HL-60 (cell line): ENCODE results near the gene UBAC2.

Source experiments
- DNase-seq, 2 experiments: peaks; one replicate each; pipeline ENCODE4 v3.0.0-alpha.2; 2010 to 2020; ENCODE audit warnings: low read depth in 1 of 2, low spot score in 1 of 2
- H3K27ac ChIP-seq: fragments of 250-450 bp; sonication (Bioruptor Pico); replicated peaks from 2 replicates; pipeline ENCODE4 v1.5.1; 2020; ENCODE audit warnings: mild to moderate bottlenecking, moderate library complexity
- H3K27me3 ChIP-seq: fragments of 250-450 bp; sonication (Bioruptor Pico); 2 replicates; pipeline ENCODE4 v1.5.1; 2021; ENCODE audit warnings: mild to moderate bottlenecking, moderate library complexity; ENCODE audit not compliant: insufficient read depth, poor library complexity, severe bottlenecking
- H3K4me3 ChIP-seq: replicated peaks from 2 replicates; pipeline ENCODE4 v1.5.1; 2011; ENCODE audit warnings: mild to moderate bottlenecking, control low read depth, low read length; ENCODE audit not compliant: insufficient read depth
- GABPA ChIP-seq: IDR thresholded peaks from 2 replicates; pipeline ENCODE4 v1.6.1; 2012; ENCODE audit warnings: low read depth
- POLR2AphosphoS5 ChIP-seq: IDR thresholded peaks from 2 replicates; pipeline ENCODE4 v1.6.1; 2012; ENCODE audit warnings: low read depth
- SPI1 ChIP-seq: IDR thresholded peaks from 2 replicates; pipeline ENCODE4 v1.6.1; 2012; ENCODE audit warnings: low read depth, mild to moderate bottlenecking, borderline replicate concordance
- TF ChIP-seq, protein P1 (sequence below): IDR thresholded peaks from one replicate; pipeline ENCODE4 v1.5.1; 2011; ENCODE audit warnings: low read length, control low read depth, inconsistent platforms; ENCODE audit not compliant: insufficient read depth
- TF ChIP-seq, protein P2 (sequence below): IDR thresholded peaks from 2 replicates; pipeline ENCODE4 v1.6.1; 2012; ENCODE audit warnings: low read depth; ENCODE audit not compliant: insufficient replicate concordance

UBAC2 gene

DNA sequence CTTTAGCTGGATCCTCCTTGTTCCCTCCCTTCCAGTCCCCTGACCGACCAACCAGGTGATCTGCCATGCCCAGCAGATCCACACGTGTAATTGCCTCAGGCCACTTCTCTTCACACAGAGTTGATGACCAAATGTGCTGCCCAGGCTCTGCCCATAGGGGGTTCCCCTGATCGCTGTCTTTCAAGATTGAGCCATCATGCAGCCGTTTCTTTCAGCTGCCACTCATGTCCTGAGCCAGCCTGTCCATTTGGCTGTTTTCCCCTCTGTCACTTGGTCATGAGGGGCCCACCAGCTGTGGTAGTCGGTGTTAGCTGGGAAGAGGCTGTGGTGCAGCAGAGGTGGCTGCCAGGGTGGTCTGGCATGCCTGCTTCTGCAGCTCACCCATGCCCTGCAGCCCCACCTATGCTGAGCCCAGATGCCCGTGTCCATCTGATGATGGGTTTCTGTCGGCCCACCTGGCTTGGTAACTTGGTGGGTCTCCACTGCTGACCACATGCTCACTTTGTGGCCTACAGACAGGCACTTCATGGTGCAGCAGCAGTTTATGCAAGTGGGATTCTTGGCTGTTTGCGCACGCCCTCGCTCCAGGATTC lies 142.2 kb downstream of the UBAC2 start:
- TF ChIP-seq, protein P1, sequence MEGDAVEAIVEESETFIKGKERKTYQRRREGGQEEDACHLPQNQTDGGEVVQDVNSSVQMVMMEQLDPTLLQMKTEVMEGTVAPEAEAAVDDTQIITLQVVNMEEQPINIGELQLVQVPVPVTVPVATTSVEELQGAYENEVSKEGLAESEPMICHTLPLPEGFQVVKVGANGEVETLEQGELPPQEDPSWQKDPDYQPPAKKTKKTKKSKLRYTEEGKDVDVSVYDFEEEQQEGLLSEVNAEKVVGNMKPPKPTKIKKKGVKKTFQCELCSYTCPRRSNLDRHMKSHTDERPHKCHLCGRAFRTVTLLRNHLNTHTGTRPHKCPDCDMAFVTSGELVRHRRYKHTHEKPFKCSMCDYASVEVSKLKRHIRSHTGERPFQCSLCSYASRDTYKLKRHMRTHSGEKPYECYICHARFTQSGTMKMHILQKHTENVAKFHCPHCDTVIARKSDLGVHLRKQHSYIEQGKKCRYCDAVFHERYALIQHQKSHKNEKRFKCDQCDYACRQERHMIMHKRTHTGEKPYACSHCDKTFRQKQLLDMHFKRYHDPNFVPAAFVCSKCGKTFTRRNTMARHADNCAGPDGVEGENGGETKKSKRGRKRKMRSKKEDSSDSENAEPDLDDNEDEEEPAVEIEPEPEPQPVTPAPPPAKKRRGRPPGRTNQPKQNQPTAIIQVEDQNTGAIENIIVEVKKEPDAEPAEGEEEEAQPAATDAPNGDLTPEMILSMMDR, result no peak
- TF ChIP-seq POLR2AphosphoS5 (no peak), SPI1 (no peak), GABPA (no peak)
- TF ChIP-seq, protein P2, sequence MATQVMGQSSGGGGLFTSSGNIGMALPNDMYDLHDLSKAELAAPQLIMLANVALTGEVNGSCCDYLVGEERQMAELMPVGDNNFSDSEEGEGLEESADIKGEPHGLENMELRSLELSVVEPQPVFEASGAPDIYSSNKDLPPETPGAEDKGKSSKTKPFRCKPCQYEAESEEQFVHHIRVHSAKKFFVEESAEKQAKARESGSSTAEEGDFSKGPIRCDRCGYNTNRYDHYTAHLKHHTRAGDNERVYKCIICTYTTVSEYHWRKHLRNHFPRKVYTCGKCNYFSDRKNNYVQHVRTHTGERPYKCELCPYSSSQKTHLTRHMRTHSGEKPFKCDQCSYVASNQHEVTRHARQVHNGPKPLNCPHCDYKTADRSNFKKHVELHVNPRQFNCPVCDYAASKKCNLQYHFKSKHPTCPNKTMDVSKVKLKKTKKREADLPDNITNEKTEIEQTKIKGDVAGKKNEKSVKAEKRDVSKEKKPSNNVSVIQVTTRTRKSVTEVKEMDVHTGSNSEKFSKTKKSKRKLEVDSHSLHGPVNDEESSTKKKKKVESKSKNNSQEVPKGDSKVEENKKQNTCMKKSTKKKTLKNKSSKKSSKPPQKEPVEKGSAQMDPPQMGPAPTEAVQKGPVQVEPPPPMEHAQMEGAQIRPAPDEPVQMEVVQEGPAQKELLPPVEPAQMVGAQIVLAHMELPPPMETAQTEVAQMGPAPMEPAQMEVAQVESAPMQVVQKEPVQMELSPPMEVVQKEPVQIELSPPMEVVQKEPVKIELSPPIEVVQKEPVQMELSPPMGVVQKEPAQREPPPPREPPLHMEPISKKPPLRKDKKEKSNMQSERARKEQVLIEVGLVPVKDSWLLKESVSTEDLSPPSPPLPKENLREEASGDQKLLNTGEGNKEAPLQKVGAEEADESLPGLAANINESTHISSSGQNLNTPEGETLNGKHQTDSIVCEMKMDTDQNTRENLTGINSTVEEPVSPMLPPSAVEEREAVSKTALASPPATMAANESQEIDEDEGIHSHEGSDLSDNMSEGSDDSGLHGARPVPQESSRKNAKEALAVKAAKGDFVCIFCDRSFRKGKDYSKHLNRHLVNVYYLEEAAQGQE, result no peak
- no peak for DNase-seq
- Histone ChIP-seq H3K27me3 (no peaks in the 10 kb centered on the region), H3K4me3 (no peak overlapping the region), H3K27ac (no peak overlapping the region)

DNA sequence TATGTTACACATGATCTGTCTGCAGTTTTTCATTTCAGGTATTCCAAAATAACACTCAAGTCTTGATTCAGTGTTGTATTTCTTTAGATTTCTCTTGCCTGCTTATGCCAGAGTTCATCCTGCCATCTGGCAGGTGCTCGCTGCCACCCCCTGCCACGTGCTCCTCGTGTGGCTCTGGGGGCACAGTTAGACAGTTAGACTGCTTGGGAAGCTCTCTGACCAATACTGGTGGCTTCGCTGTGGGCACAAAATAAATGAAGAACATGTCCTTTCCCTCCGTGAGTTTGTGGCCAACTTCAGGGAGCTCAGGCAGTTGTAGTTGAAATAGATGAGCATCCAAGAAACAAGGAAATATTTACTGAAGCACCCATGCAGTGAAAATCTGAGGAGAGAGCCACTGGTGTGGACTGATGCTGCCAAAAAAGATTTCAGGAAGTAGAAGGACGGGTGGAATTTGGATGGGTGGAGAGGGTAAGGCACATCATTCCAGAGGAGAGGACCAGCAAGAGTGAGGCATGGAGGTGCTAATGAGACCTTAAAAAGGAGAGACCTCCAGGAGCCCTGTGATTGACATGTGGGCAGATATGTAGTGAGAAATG lies 144.1 kb downstream of the UBAC2 start:
- Histone ChIP-seq H3K27ac (no peak overlapping the region), H3K4me3 (no peak overlapping the region), H3K27me3 (no peaks in the 10 kb centered on the region)
- DNase-seq, result no peak
- TF ChIP-seq, protein P2, result no peak
- no peak for TF ChIP-seq SPI1
- TF ChIP-seq, protein P1, result no peak
- no peak for TF ChIP-seq POLR2AphosphoS5
- no peak for TF ChIP-seq GABPA

DNA sequence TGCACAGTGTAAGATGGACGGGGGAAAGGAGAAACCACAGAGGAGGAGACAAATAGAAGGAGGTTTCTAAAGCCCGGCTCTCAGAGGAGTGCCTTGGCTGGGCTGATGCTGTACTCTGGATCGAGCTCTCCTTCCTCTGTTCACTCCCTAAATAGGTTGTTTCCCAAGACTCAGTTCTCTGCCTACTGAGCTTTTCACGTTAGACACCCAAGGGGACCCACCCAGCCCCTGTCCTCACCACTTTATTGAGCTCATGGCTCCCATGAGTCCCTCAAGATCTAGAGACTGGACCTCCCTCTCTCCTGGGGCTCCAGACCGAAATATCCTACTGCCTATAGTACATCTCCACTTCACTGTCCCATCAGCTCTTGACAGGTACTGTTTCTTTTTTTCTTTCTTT lies 144.7 kb downstream of the UBAC2 start:
- Histone ChIP-seq H3K27ac (no peak overlapping the region), H3K4me3 (no peak overlapping the region), H3K27me3 (no peaks in the 10 kb centered on the region)
- TF ChIP-seq, protein P1, result no peak
- no peak for TF ChIP-seq POLR2AphosphoS5
- no peak for TF ChIP-seq GABPA
- no peak for TF ChIP-seq SPI1
- TF ChIP-seq, protein P2, result no peak
- no peak for DNase-seq
